Karpas-422 (cell line): ENCODE results near the gene SOX4. TPM values are rescaled to one million over a fixed set of nuclear protein-coding genes. Genes with fewer than 3 reads are reported as not detected.
A peak's percentile ranks its signal among the peaks of the same experiment; 100 is the strongest.

ENCODE experiments used
- DNase-seq: peaks from one replicate; pipeline ENCODE4 v3.0.0-alpha.2; 2015
- H2AFZ ChIP-seq: fragments of 200-600 bp; sonication (generic); 2 replicates; pipeline ENCODE4 v1.6.1; 2014; ENCODE audit warnings: antibody characterized with exemption, low read length, mixed read lengths
- H3K27ac ChIP-seq: fragments of 200-600 bp; sonication (generic); 2 replicates; pipeline ENCODE4 v1.5.1; 2014; ENCODE audit warnings: mild to moderate bottlenecking, low read length, moderate library complexity
- H3K27me3 ChIP-seq: fragments of 200-600 bp; sonication (generic); 2 replicates; pipeline ENCODE4 v1.6.1; 2014; ENCODE audit warnings: low read length, mixed read lengths
- H3K36me3 ChIP-seq: fragments of 200-600 bp; sonication (generic); 2 replicates; pipeline ENCODE4 v1.6.1; 2014; ENCODE audit warnings: low read length, mixed read lengths; ENCODE audit not compliant: insufficient read depth
- H3K4me1 ChIP-seq: fragments of 200-600 bp; sonication (generic); 2 replicates; pipeline ENCODE4 v1.6.1; 2014; ENCODE audit warnings: mild to moderate bottlenecking, low read length, mixed read lengths
- H3K4me2 ChIP-seq: fragments of 200-600 bp; sonication (generic); 2 replicates; pipeline ENCODE4 v1.6.1; 2014; ENCODE audit warnings: low read length, low read depth, mild to moderate bottlenecking; ENCODE audit not compliant: poor library complexity, severe bottlenecking
- H3K4me3 ChIP-seq: fragments of 200-600 bp; sonication (generic); 2 replicates; pipeline ENCODE4 v1.5.1; 2014; ENCODE audit warnings: mild to moderate bottlenecking, antibody characterized with exemption, low read length, mixed read lengths
- H3K79me2 ChIP-seq: fragments of 200-600 bp; sonication (generic); 2 replicates; pipeline ENCODE4 v1.6.1; 2014; ENCODE audit warnings: mild to moderate bottlenecking, low read length, mixed read lengths
- H3K9ac ChIP-seq: fragments of 200-600 bp; sonication (generic); 2 replicates; pipeline ENCODE4 v1.6.0; 2014; ENCODE audit warnings: low read length
- H3K9me2 ChIP-seq: fragments of 200-600 bp; sonication (generic), shearing (Covaris generic); replicated peaks from 2 replicates; pipeline ENCODE4 v1.6.0; 2014; ENCODE audit warnings: mild to moderate bottlenecking, low read length, moderate library complexity; ENCODE audit not compliant: insufficient read depth
- H3K9me3 ChIP-seq: fragments of 300-700, 200-600 bp; sonication (generic); 2 replicates; pipeline ENCODE4 v1.6.1; 2014; ENCODE audit warnings: low read length, mixed read lengths
- H4K20me1 ChIP-seq: fragments of 200-600 bp; sonication (generic); 2 replicates; pipeline ENCODE4 v1.6.1; 2014; ENCODE audit warnings: mild to moderate bottlenecking, antibody characterized with exemption, low read length, low read depth; ENCODE audit not compliant: insufficient read depth
- total RNA-seq: library from RNA; depleted of rRNA; stranded (reverse); fragments of >200 nt; shearing (Covaris generic); gene quantifications from 2 replicates; pipeline ENCODE4 v1.2.3, GENCODE V29; 2014; ENCODE audit warnings: low replicate concordance

Gene SOX4
- total RNA-seq, 1 experiment from 2014 or later: 5.3 TPM

GRCh38 chr6:21603082-21603952 is 9.8 kb downstream of the SOX4 start:
- no peaks in the 10 kb centered on the region for H3K4me1 ChIP-seq

GRCh38 chr6:21604081-21604480 is 10.5 kb downstream of the SOX4 start:
- DNase-seq: no peak
- no peak overlapping the region for H2AFZ ChIP-seq
- H3K27me3 ChIP-seq: no peaks in the 10 kb centered on the region
- H3K4me3 ChIP-seq: no peak overlapping the region
- no peaks in the 10 kb centered on the region for H3K9me2 ChIP-seq
- no peaks in the 10 kb centered on the region for H3K79me2 ChIP-seq
- no peak overlapping the region for H3K27ac ChIP-seq
- H3K36me3 ChIP-seq: no peaks in the 10 kb centered on the region
- no peaks in the 10 kb centered on the region for H3K4me1 ChIP-seq
- no peak overlapping the region for H3K4me2 ChIP-seq
- no peaks in the 10 kb centered on the region; the same call in 1 of the 2 replicates for H4K20me1 ChIP-seq
- no peak overlapping the region for H3K9ac ChIP-seq
- H3K9me3 ChIP-seq: no peaks in the 10 kb centered on the region

More at GRCh38 chr6:21603082-21603952, 9.8 kb downstream of the SOX4 start:
- Histone ChIP-seq H3K4me3 (no peak overlapping the region), H2AFZ (no peak overlapping the region), H3K79me2 (no peaks in the 10 kb centered on the region), H3K9ac (no peak overlapping the region), H3K27ac (no peak overlapping the region), H4K20me1 (peaks cover 7% of the 10 kb centered on the region; the same call in 1 of the 2 replicates), H3K4me2 (no peak overlapping the region), H3K9me3 (no peaks in the 10 kb centered on the region), H3K9me2 (no peaks in the 10 kb centered on the region), H3K27me3 (no peaks in the 10 kb centered on the region), H3K36me3 (no peaks in the 10 kb centered on the region)
- DNase-seq: no peak

GRCh38 chr6:21605166-21605565 is 11.6 kb downstream of the SOX4 start:
- Histone ChIP-seq H3K36me3 (no peaks in the 10 kb centered on the region), H3K9me2 (no peaks in the 10 kb centered on the region), H3K4me2 (no peak overlapping the region), H3K4me1 (peaks cover 5% of the 10 kb centered on the region), H3K27ac (no peak overlapping the region), H3K9ac (no peak overlapping the region), H3K9me3 (no peaks in the 10 kb centered on the region), H3K79me2 (no peaks in the 10 kb centered on the region), H3K4me3 (no peak overlapping the region), H4K20me1 (no peaks in the 10 kb centered on the region; the same call in 1 of the 2 replicates), H3K27me3 (no peaks in the 10 kb centered on the region), H2AFZ (no peak overlapping the region)
- no peak for DNase-seq

- H4K20me1 ChIP-seq: no peaks in the 10 kb centered on the region
- no peak overlapping the region for H2AFZ ChIP-seq
- no peak for DNase-seq
- no peak overlapping the region for H3K27ac ChIP-seq
- H3K9ac ChIP-seq: no peak overlapping the region
- H3K9me3 ChIP-seq: no peaks in the 10 kb centered on the region
- peaks cover 14% of the 10 kb centered on the region for H3K4me1 ChIP-seq
- H3K4me3 ChIP-seq: no peak overlapping the region
- H3K36me3 ChIP-seq: no peaks in the 10 kb centered on the region
- H3K4me2 ChIP-seq: no peak overlapping the region
- no peaks in the 10 kb centered on the region for H3K27me3 ChIP-seq
- H3K9me2 ChIP-seq: no peaks in the 10 kb centered on the region
- no peaks in the 10 kb centered on the region for H3K79me2 ChIP-seq
Measured at GRCh38 chr6:21608601-21609000, 15.1 kb downstream of the SOX4 start.

- Histone ChIP-seq H3K9ac (no peak overlapping the region), H3K4me2 (peak overlapping the region; percentile 34), H3K79me2 (no peaks in the 10 kb centered on the region), H3K4me3 (no peak overlapping the region), H4K20me1 (no peaks in the 10 kb centered on the region), H3K9me3 (no peaks in the 10 kb centered on the region), H3K9me2 (no peaks in the 10 kb centered on the region), H3K36me3 (no peaks in the 10 kb centered on the region), H2AFZ (no peak overlapping the region), H3K4me1 (peaks cover 14% of the 10 kb centered on the region), H3K27me3 (no peaks in the 10 kb centered on the region), H3K27ac (no peak overlapping the region)
- no peak for DNase-seq
Measured at GRCh38 chr6:21609881-21610329, 16.4 kb downstream of the SOX4 start.

- Histone ChIP-seq H3K4me3 (no peak overlapping the region), H3K4me2 (peak overlapping the region; percentile 34)
Measured at GRCh38 chr6:21610341-21610740, 16.8 kb downstream of the SOX4 start.

GRCh38 chr6:21611485-21611884 is 17.9 kb downstream of the SOX4 start:
- Histone ChIP-seq H3K27me3 (no peaks in the 10 kb centered on the region), H3K4me2 (no peak overlapping the region), H3K79me2 (no peaks in the 10 kb centered on the region), H2AFZ (no peak overlapping the region), H3K36me3 (no peaks in the 10 kb centered on the region), H3K27ac (no peak overlapping the region), H3K4me3 (no peak overlapping the region), H3K9me3 (no peaks in the 10 kb centered on the region), H3K9ac (no peak overlapping the region), H3K9me2 (no peaks in the 10 kb centered on the region), H3K4me1 (peaks cover 14% of the 10 kb centered on the region), H4K20me1 (no peaks in the 10 kb centered on the region)
- DNase-seq: no peak

More at GRCh38 chr6:21610341-21610740, 16.8 kb downstream of the SOX4 start:
- Histone ChIP-seq H3K36me3 (no peaks in the 10 kb centered on the region), H3K4me1 (peaks cover 14% of the 10 kb centered on the region), H3K9ac (no peak overlapping the region), H3K27ac (no peak overlapping the region), H3K9me3 (no peaks in the 10 kb centered on the region), H4K20me1 (no peaks in the 10 kb centered on the region), H3K9me2 (no peaks in the 10 kb centered on the region), H2AFZ (no peak overlapping the region), H3K79me2 (no peaks in the 10 kb centered on the region), H3K27me3 (no peaks in the 10 kb centered on the region)
- DNase-seq: peak; percentile 72

GRCh38 chr6:21612067-21612745 is 18.7 kb downstream of the SOX4 start:
- Histone ChIP-seq H3K4me3 (no peak overlapping the region), H3K4me2 (no peak overlapping the region)

More at GRCh38 chr6:21612067-21612745, 18.7 kb downstream of the SOX4 start:
- Histone ChIP-seq H3K9ac (no peak overlapping the region), H4K20me1 (no peaks in the 10 kb centered on the region), H3K4me1 (peaks cover 14% of the 10 kb centered on the region), H3K27me3 (no peaks in the 10 kb centered on the region), H3K9me2 (no peaks in the 10 kb centered on the region), H3K36me3 (no peaks in the 10 kb centered on the region), H3K9me3 (no peaks in the 10 kb centered on the region), H3K27ac (no peak overlapping the region), H3K79me2 (no peaks in the 10 kb centered on the region), H2AFZ (no peak overlapping the region)
- no peak for DNase-seq
